Measurements from ENCODE around the gene DBF4B. TPM values are rescaled to one million over a fixed set of nuclear protein-coding genes. Genes with fewer than 3 reads are reported as not detected.

DBF4B gene
- total and polyA plus RNA-seq, 4 donors, result 0.44 to 4.5 (median 1.0) TPM

GRCh38 chr17:44751806-44752205, 43.3 kb downstream of the DBF4B start:
- Histone ChIP-seq H3K4me1 (ENCODE audit: control insufficient read depth in 4 of 4, insufficient read depth in 4 of 4, low read length in 3 of 4) (no peaks in the 10 kb centered on the region), H3K9ac (ENCODE audit: low read depth in 1 of 2, low read length in 2 of 2) (no peak overlapping the region), H3K9me3 (ENCODE audit: control insufficient read depth in 4 of 4, low read length in 3 of 4) (no peaks in the 10 kb centered on the region), H3K36me3 (ENCODE audit: control insufficient read depth in 4 of 4, insufficient read depth in 3 of 4, low read depth in 1 of 4, low read length in 3 of 4) (peaks cover 0 to 6% (median 1%) of the 10 kb centered on the region in 4 donors), H3K27me3 (ENCODE audit: control insufficient read depth in 4 of 4, insufficient read depth in 4 of 4, low read length in 3 of 4) (no peaks in the 10 kb centered on the region), H3K4me3 (ENCODE audit: low read depth in 1 of 3, low read length in 3 of 3) (no peak overlapping the region), H3K27ac (ENCODE audit: low read depth in 1 of 2, low read length in 2 of 2) (no peak overlapping the region)
- TF ChIP-seq EGR1 (IDR thresholded peaks at IDR 0.05; ENCODE audit: low read depth in 2 of 2) (no peak), GABPA (IDR thresholded peaks at IDR 0.05 in 1 of 2, conservative IDR thresholded peaks at IDR 0.05 in 1 of 2) (no peak), CTCF (IDR thresholded peaks at IDR 0.05; ENCODE audit: low read depth, low read length, missing input control) (no peak), REST (IDR thresholded peaks at IDR 0.05) (no peak), HNF4A (conservative IDR thresholded peaks at IDR 0.05) (no peak), FOXA2 (IDR thresholded peaks at IDR 0.05) (no peak), SP1 (IDR thresholded peaks at IDR 0.05) (no peak), TAF1 (conservative IDR thresholded peaks at IDR 0.05) (no peak), FOXA1 (IDR thresholded peaks at IDR 0.05) (no peak), NR2F2 (IDR thresholded peaks at IDR 0.05) (no peak), ZBTB33 (IDR thresholded peaks at IDR 0.05) (no peak), YY1 (IDR thresholded peaks at IDR 0.05) (no peak), HNF4G (IDR thresholded peaks at IDR 0.05) (no peak), MAX (IDR thresholded peaks at IDR 0.05) (no peak)
- DNase-seq (ENCODE audit: low spot score), result no peak
- WGBS, result 96% methylated on average over 10 of the region's 10 CpGs

GRCh38 chr17:44752953-44753861, 44.7 kb downstream of the DBF4B start:
- Histone ChIP-seq H3K4me3 (ENCODE audit: low read depth in 1 of 3, low read length in 3 of 3) (no peak overlapping the region), H3K27me3 (ENCODE audit: control insufficient read depth in 4 of 4, insufficient read depth in 4 of 4, low read length in 3 of 4) (peaks cover 0 to 2% (median 0%) of the 10 kb centered on the region in 4 donors), H3K9ac (ENCODE audit: low read depth in 1 of 2, low read length in 2 of 2) (no peak overlapping the region), H3K4me1 (ENCODE audit: control insufficient read depth in 4 of 4, insufficient read depth in 4 of 4, low read length in 3 of 4) (no peaks in the 10 kb centered on the region), H3K9me3 (ENCODE audit: control insufficient read depth in 4 of 4, low read length in 3 of 4) (no peaks in the 10 kb centered on the region), H3K36me3 (ENCODE audit: control insufficient read depth in 4 of 4, insufficient read depth in 3 of 4, low read depth in 1 of 4, low read length in 3 of 4) (peaks cover 0 to 4% (median 0%) of the 10 kb centered on the region in 4 donors), H3K27ac (ENCODE audit: low read depth in 1 of 2, low read length in 2 of 2) (no peak overlapping the region)
- 87% methylated on average over 17 of the region's 17 CpGs for WGBS
- no peak for DNase-seq (ENCODE audit: low spot score)
- TF ChIP-seq JUND (IDR thresholded peaks at IDR 0.05), result no peak
- no peak for TF ChIP-seq ATF3 (IDR thresholded peaks at IDR 0.05)
- no peak for TF ChIP-seq NR2F2 (IDR thresholded peaks at IDR 0.05)
- no peak for TF ChIP-seq RXRA (IDR thresholded peaks at IDR 0.05)
- TF ChIP-seq HNF4G (IDR thresholded peaks at IDR 0.05), result no peak
- no peak for TF ChIP-seq HNF4A (conservative IDR thresholded peaks at IDR 0.05)

All from liver (tissue), 9 donors.